Erythroblast (primary cell): Measurements from ENCODE around the gene DEGS2.

Experiments
- GATA1 ChIP-seq: IDR thresholded peaks from 2 replicates; pipeline ENCODE4 v1.6.1; 2011; ENCODE audit warnings: low read depth, mild to moderate bottlenecking, control low read depth, low read length, moderate library complexity
- POLR2A ChIP-seq: IDR thresholded peaks from 2 replicates; pipeline ENCODE4 v1.6.1; 2011; ENCODE audit warnings: mild to moderate bottlenecking, low read length

GRCh38 chr14:100165831-100166440, 6.5 kb upstream of the DEGS2 start:
- TF ChIP-seq POLR2A: no peak
- TF ChIP-seq GATA1: no peak
